HL-60 (cell line): ENCODE results near the gene PMEPA1.
"Not testable (repeated sequence)": the region's sequence is repeated elsewhere in the genome, so short reads cannot be mapped to it uniquely, and the experiment has no call there.

ENCODE experiments used
- DNase-seq, 2 experiments: peaks; one replicate each; pipeline ENCODE4 v3.0.0-alpha.2; 2010 to 2020; ENCODE audit warnings: low read depth in 1 of 2, low spot score in 1 of 2
- H3K27ac ChIP-seq: fragments of 250-450 bp; sonication (Bioruptor Pico); replicated peaks from 2 replicates; pipeline ENCODE4 v1.5.1; 2020; ENCODE audit warnings: mild to moderate bottlenecking, moderate library complexity
- H3K27me3 ChIP-seq: fragments of 250-450 bp; sonication (Bioruptor Pico); 2 replicates; pipeline ENCODE4 v1.5.1; 2021; ENCODE audit warnings: mild to moderate bottlenecking, moderate library complexity; ENCODE audit not compliant: insufficient read depth, poor library complexity, severe bottlenecking
- H3K4me3 ChIP-seq: replicated peaks from 2 replicates; pipeline ENCODE4 v1.5.1; 2011; ENCODE audit warnings: mild to moderate bottlenecking, control low read depth, low read length; ENCODE audit not compliant: insufficient read depth
- GABPA ChIP-seq: IDR thresholded peaks from 2 replicates; pipeline ENCODE4 v1.6.1; 2012; ENCODE audit warnings: low read depth
- POLR2AphosphoS5 ChIP-seq: IDR thresholded peaks from 2 replicates; pipeline ENCODE4 v1.6.1; 2012; ENCODE audit warnings: low read depth
- SPI1 ChIP-seq: IDR thresholded peaks from 2 replicates; pipeline ENCODE4 v1.6.1; 2012; ENCODE audit warnings: low read depth, mild to moderate bottlenecking, borderline replicate concordance
- TF ChIP-seq, protein P1 (sequence below): IDR thresholded peaks from one replicate; pipeline ENCODE4 v1.5.1; 2011; ENCODE audit warnings: low read length, control low read depth, inconsistent platforms; ENCODE audit not compliant: insufficient read depth
- TF ChIP-seq, protein P2 (sequence below): IDR thresholded peaks from 2 replicates; pipeline ENCODE4 v1.6.1; 2012; ENCODE audit warnings: low read depth; ENCODE audit not compliant: insufficient replicate concordance

PMEPA1 gene

DNA sequence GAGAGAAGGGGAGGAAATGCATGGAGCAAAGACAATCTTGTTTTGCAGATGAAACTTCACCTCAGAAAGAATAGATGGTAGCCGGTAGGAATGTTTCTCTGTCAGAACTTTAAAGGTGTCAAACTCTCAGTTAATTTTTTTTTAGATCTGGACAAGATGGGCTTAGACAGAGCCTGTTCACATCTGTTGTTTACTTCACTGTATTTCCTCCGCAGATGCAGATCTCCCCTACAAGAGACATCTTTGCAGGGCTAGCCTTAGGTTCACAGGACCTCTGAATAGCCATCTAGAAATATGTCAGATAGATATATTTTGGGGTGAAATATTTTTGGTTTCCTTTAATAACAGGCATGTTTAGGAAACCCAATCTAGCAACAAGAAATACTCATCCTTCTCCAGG is 77.5 kb downstream of the PMEPA1 start:
- Histone ChIP-seq H3K27me3 (no peaks in the 10 kb centered on the region), H3K27ac (no peak overlapping the region), H3K4me3 (no peak overlapping the region)
- TF ChIP-seq, protein P1, sequence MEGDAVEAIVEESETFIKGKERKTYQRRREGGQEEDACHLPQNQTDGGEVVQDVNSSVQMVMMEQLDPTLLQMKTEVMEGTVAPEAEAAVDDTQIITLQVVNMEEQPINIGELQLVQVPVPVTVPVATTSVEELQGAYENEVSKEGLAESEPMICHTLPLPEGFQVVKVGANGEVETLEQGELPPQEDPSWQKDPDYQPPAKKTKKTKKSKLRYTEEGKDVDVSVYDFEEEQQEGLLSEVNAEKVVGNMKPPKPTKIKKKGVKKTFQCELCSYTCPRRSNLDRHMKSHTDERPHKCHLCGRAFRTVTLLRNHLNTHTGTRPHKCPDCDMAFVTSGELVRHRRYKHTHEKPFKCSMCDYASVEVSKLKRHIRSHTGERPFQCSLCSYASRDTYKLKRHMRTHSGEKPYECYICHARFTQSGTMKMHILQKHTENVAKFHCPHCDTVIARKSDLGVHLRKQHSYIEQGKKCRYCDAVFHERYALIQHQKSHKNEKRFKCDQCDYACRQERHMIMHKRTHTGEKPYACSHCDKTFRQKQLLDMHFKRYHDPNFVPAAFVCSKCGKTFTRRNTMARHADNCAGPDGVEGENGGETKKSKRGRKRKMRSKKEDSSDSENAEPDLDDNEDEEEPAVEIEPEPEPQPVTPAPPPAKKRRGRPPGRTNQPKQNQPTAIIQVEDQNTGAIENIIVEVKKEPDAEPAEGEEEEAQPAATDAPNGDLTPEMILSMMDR: no peak
- TF ChIP-seq GABPA: no peak
- no peak for TF ChIP-seq POLR2AphosphoS5
- TF ChIP-seq, protein P2, sequence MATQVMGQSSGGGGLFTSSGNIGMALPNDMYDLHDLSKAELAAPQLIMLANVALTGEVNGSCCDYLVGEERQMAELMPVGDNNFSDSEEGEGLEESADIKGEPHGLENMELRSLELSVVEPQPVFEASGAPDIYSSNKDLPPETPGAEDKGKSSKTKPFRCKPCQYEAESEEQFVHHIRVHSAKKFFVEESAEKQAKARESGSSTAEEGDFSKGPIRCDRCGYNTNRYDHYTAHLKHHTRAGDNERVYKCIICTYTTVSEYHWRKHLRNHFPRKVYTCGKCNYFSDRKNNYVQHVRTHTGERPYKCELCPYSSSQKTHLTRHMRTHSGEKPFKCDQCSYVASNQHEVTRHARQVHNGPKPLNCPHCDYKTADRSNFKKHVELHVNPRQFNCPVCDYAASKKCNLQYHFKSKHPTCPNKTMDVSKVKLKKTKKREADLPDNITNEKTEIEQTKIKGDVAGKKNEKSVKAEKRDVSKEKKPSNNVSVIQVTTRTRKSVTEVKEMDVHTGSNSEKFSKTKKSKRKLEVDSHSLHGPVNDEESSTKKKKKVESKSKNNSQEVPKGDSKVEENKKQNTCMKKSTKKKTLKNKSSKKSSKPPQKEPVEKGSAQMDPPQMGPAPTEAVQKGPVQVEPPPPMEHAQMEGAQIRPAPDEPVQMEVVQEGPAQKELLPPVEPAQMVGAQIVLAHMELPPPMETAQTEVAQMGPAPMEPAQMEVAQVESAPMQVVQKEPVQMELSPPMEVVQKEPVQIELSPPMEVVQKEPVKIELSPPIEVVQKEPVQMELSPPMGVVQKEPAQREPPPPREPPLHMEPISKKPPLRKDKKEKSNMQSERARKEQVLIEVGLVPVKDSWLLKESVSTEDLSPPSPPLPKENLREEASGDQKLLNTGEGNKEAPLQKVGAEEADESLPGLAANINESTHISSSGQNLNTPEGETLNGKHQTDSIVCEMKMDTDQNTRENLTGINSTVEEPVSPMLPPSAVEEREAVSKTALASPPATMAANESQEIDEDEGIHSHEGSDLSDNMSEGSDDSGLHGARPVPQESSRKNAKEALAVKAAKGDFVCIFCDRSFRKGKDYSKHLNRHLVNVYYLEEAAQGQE: no peak
- no peak for TF ChIP-seq SPI1
- DNase-seq: no peak

DNA sequence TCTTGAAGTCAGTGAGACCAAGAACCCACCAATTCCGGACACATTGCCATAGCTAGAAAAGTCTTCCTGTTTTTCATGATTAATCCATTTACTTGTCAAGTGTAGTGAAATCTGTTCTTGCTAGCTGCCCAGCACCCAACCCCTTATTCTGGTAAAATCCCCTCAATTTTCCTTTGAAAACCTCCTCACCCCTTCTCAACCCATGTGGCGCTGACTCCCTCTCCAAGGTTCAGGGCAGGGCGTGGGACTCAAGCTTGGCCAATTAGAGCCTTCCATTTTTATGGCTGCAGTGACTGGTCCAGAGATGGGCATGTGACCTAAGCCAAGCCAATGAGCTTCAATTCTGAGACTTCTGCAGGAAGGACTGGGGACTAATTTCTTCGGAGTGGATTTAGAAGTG is 79.8 kb downstream of the PMEPA1 start:
- no peak for DNase-seq
- H3K27ac ChIP-seq: no peak overlapping the region
- no peak overlapping the region for H3K4me3 ChIP-seq
- H3K27me3 ChIP-seq: no peaks in the 10 kb centered on the region
- TF ChIP-seq GABPA (no peak), POLR2AphosphoS5 (no peak), SPI1 (no peak)
- TF ChIP-seq, protein P1: no peak
- TF ChIP-seq, protein P2: no peak

DNA sequence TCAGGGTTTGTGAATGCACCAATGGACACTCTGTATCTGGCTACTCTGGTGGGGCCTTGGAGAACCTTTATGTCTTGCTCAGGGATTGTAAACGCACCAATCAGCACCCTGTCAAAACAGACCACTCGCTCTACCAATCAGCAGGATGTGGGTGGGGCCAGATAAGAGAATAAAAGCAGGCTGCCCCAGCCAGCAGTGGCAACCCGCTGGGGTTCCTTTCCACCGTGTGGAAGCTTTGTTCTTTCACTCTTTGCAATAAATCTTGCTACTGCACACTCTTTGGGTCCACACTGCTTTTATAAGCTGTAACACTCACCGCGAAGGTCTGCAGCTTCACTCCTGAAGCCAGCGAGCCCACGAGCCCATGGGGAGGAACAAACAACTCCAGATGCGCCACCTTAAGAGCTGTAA is 80.3 kb downstream of the PMEPA1 start:
- H3K4me3 ChIP-seq, H3K27me3 ChIP-seq, DNase-seq: not testable (repeated sequence)
- 0 out of 2 replicates have a peak overlapping the region, but pooled peaks have one; percentile 98 for H3K27ac ChIP-seq

DNA sequence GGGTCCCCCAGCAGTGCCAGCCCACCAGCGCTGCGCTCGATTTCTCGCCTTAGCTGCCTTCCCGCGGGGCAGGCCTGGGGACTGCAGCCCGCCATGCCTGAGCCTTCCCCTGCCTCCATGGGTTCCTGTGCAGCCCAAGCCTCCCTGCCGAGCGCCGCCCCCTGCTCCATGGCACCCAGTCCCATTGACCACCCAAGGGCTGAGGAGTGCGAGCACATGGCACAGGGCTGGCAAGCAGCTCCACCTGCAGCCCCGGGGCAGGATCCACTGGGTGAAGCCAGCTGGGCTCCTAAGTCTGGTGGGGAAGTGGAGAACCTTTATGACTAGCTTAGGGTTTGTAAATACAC is 80.9 kb downstream of the PMEPA1 start:
- DNase-seq, H3K27me3 ChIP-seq, H3K4me3 ChIP-seq: not testable (repeated sequence)
- H3K27ac ChIP-seq: peak overlapping the region; percentile 98

DNA sequence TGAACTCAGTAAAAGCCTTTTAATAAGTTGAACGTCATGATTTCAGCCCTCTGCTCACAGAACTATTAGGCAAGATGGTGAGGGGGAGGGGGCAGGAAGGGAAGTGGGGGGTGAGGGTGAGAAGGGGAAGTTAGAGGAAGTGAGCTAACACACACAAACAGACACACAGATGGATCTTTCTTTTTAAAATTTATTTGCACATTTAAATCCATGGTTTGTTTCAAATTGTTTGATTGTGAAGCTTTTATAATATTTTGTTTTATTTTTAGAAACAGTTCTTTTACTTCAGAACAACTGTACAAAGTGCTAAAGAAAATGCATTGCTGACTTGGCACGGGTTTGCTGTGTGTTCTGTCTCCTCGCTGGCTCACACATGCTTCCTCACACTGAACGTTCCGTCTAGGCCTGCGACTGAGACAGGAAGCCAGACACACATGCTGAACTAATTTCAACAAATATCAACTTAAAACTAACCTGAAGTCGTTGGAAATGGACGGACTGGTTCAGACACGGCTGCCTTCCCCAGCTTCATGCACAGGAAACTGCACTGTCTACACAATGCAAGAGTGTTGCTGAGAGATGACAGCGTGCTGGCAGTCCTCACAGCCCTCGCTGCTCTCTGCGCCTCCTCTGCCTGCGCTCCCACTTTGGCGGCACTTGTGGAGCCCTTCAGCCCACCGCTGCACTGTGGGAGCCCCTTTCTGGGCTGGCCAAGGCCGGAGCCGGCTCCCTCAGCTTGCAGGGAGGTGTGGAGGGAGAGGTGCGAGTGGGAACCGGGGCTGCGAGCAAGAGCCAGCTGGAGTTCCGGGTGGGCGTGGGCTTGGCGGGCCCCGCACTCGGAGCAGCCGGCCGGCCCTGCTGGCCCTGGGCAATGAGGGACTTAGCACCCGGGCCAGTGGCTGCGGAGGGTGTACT is 81.5 kb downstream of the PMEPA1 start:
- Histone ChIP-seq H3K27ac (peak overlapping the region; percentile 98), H3K27me3 (no peaks in the 10 kb centered on the region), H3K4me3 (no peak overlapping the region)
- TF ChIP-seq GABPA (0 out of 2 replicates have a peak, but pooled peaks have one; percentile 34), POLR2AphosphoS5 (no peak), SPI1 (peak; percentile 92)
- peak; percentile 81 to 88 for DNase-seq
